ENCODE data around the gene ECT2L. TPM values are rescaled to one million over a fixed set of nuclear protein-coding genes. Genes with fewer than 3 reads are reported as not detected.

Gene ECT2L
- total and polyA plus RNA-seq, 2 experiments from 2014 or later: not detected

DNA sequence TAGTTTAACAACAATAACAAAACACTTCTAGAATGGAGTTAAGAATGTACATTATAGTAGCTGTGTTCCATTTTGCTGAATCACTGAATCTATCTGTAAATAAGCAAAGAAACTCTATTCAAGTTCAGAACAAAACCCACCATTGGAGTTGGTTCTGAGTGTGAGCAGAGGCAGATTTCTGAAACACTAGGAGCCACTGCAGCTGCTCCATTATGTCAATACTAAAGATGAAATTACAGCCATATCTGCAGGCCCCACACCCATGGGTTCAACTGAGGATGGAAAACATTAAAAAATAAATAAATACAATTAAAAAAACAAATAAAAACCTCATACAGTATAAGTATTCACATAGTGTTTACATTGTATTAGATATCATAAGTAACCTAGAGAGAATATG, 101.1 kb downstream of the ECT2L start:
- Histone ChIP-seq H3K36me3 (no peaks in the 10 kb centered on the region), H3K4me1 (ENCODE audit: low read depth) (no peaks in the 10 kb centered on the region), H3K9me3 (ENCODE audit: low read depth) (no peaks in the 10 kb centered on the region), H3K27me3 (no peaks in the 10 kb centered on the region), H3K27ac (no peak overlapping the region), H3K4me3 (no peak overlapping the region)
- no peak for DNase-seq (ENCODE audit: low read depth in 1 of 2, low spot score in 1 of 2)
- TF ChIP-seq, protein P1, sequence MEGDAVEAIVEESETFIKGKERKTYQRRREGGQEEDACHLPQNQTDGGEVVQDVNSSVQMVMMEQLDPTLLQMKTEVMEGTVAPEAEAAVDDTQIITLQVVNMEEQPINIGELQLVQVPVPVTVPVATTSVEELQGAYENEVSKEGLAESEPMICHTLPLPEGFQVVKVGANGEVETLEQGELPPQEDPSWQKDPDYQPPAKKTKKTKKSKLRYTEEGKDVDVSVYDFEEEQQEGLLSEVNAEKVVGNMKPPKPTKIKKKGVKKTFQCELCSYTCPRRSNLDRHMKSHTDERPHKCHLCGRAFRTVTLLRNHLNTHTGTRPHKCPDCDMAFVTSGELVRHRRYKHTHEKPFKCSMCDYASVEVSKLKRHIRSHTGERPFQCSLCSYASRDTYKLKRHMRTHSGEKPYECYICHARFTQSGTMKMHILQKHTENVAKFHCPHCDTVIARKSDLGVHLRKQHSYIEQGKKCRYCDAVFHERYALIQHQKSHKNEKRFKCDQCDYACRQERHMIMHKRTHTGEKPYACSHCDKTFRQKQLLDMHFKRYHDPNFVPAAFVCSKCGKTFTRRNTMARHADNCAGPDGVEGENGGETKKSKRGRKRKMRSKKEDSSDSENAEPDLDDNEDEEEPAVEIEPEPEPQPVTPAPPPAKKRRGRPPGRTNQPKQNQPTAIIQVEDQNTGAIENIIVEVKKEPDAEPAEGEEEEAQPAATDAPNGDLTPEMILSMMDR (IDR thresholded peaks at IDR 0.05; ENCODE audit: low read depth, low read length): no peak

DNA sequence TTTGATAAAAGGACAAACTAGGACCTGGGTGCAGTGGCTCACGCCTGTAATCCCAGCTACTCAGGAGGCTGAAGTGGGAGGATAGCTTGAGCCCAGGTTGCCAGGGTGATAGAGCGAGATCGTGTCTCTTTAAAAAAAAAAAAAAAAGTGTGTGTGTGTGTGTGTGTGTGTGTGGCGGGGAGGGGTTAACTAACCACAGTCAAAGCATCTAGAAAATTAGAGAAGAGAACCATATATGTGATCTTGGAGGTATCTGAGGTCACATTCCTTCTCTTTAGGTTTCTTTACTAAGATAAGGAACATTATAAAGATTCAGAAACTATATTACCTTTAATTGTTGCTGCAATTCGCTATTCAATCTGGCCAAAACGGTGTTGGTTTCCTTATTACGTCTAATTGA, 111.3 kb downstream of the ECT2L start:
- no peaks in the 10 kb centered on the region for H3K27me3 ChIP-seq
- H3K36me3 ChIP-seq: peaks cover 68% of the 10 kb centered on the region
- no peaks in the 10 kb centered on the region for H3K9me3 ChIP-seq (ENCODE audit: low read depth)
- no peaks in the 10 kb centered on the region for H3K4me1 ChIP-seq (ENCODE audit: low read depth)
- H3K4me3 ChIP-seq: no peak overlapping the region
- no peak overlapping the region for H3K27ac ChIP-seq
- TF ChIP-seq, protein P1 (IDR thresholded peaks at IDR 0.05; ENCODE audit: low read depth, low read length): no peak
- DNase-seq (ENCODE audit: low read depth in 1 of 2, low spot score in 1 of 2): no peak

DNA sequence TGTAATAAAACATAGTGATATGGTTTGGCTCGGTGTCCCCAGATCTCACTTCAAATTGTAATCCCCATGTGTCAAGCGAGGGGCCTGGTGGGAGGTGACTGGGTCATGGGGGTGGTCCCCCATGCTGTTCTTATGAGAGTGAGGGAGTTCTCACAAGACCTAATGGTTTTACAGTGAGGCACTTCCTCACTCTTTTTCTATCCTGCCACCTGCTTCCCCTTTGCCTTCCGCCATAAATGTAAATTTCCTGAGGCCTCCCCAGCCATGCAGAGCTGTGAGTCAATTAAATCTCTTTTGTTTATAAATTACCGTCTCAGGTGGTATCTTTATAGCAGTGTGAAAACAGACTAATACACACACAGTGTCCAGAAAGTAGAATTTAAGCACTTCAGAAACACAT, 113.6 kb downstream of the ECT2L start:
- H3K27ac ChIP-seq: no peak overlapping the region
- no peaks in the 10 kb centered on the region for H3K4me1 ChIP-seq (ENCODE audit: low read depth)
- no peak for DNase-seq (ENCODE audit: low read depth in 1 of 2, low spot score in 1 of 2)
- H3K4me3 ChIP-seq: no peak overlapping the region
- TF ChIP-seq, protein P1 (IDR thresholded peaks at IDR 0.05; ENCODE audit: low read depth, low read length): no peak
- no peaks in the 10 kb centered on the region for H3K9me3 ChIP-seq (ENCODE audit: low read depth)
- H3K27me3 ChIP-seq: no peaks in the 10 kb centered on the region
- H3K36me3 ChIP-seq: peaks cover 64% of the 10 kb centered on the region

DNA sequence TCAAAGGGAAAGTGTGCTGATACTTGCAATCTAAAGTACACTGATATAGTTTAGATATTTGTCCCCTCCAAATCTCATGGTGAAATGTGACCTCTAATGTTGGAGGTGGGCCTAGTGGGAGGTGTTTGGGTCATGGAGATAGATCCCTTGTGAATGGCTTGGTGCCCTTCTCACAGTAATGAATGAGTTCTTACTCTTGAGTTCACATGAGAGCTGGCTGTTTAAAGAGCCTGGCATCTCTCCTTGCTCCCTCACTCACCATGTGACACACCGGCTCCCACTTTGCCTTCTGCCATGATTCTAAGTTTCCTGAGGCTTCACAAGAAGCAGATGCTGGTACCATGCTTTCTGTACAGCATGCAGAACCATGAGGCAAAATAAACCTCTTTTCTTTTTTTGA, 114.1 kb downstream of the ECT2L start:
- H3K27ac ChIP-seq: no peak overlapping the region
- H3K4me1 ChIP-seq (ENCODE audit: low read depth): no peaks in the 10 kb centered on the region
- no peak for DNase-seq (ENCODE audit: low read depth in 1 of 2, low spot score in 1 of 2)
- H3K4me3 ChIP-seq: no peak overlapping the region
- TF ChIP-seq, protein P1 (IDR thresholded peaks at IDR 0.05; ENCODE audit: low read depth, low read length): no peak
- peaks cover 64% of the 10 kb centered on the region for H3K36me3 ChIP-seq
- no peaks in the 10 kb centered on the region for H3K9me3 ChIP-seq (ENCODE audit: low read depth)
- H3K27me3 ChIP-seq: no peaks in the 10 kb centered on the region

DNA sequence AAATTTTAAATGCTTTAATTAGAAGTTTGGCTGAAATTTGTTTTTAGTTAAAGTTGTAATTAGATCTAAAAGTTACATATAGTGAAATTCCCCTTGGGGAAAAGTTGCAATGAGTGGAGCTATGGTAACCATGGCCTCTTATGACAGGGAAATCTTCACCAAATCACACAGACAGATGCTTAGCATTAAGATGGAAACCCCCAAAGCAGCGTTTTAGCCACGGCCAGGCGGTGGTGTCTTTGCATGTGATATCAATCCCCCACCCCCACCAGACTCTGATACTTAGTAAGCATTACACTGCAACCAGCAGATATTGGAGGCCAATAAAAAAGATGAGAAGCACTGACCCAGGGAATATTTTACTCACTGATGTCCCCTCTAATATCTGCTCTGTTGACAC, 116.4 kb downstream of the ECT2L start:
- no peak for DNase-seq (ENCODE audit: low read depth in 1 of 2, low spot score in 1 of 2)
- Histone ChIP-seq H3K4me3 (no peak overlapping the region), H3K36me3 (peaks cover 58% of the 10 kb centered on the region), H3K27ac (no peak overlapping the region), H3K27me3 (no peaks in the 10 kb centered on the region), H3K4me1 (ENCODE audit: low read depth) (no peaks in the 10 kb centered on the region), H3K9me3 (ENCODE audit: low read depth) (no peaks in the 10 kb centered on the region)
- TF ChIP-seq, protein P1 (IDR thresholded peaks at IDR 0.05; ENCODE audit: low read depth, low read length): no peak

DNA sequence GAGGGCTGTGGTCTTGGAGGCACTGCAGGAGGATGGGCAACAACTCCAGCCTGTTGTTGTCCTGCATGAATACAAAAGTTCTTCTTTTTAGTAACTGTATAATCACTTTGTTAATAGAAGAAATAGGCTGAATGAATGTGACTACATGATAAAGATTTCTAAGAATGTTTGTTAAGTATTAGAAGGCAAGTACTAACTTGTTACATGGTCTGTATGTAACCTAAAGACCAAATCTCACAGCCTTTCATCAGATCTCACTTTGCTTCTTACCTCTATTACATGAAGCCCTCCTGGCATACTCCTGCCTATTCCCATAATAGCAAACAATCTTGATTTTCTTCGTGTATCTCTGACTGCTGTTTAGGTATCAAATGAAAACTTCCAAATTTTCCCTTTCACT, 118.8 kb downstream of the ECT2L start:
- H3K4me3 ChIP-seq: no peak overlapping the region
- H3K27me3 ChIP-seq: no peaks in the 10 kb centered on the region
- H3K27ac ChIP-seq: no peak overlapping the region
- H3K36me3 ChIP-seq: peaks cover 57% of the 10 kb centered on the region
- DNase-seq (ENCODE audit: low read depth in 1 of 2, low spot score in 1 of 2): no peak
- H3K9me3 ChIP-seq (ENCODE audit: low read depth): no peaks in the 10 kb centered on the region
- TF ChIP-seq, protein P1 (IDR thresholded peaks at IDR 0.05; ENCODE audit: low read depth, low read length): no peak
- H3K4me1 ChIP-seq (ENCODE audit: low read depth): no peaks in the 10 kb centered on the region

Data from cardiac muscle cell (in vitro differentiated cells and primary cell).